NCI-H128 (cell line): ENCODE data around the gene CYTH3.
"Not testable (repeated sequence)": the region's sequence is repeated elsewhere in the genome, so short reads cannot be mapped to it uniquely, and the experiment has no call there.

ENCODE experiments used
- DNase-seq: peaks from one replicate; lab custom pipeline; 2025; ENCODE audit not compliant: unreplicated experiment; lab: John Stamatoyannopoulos, UW

CYTH3 gene

DNA sequence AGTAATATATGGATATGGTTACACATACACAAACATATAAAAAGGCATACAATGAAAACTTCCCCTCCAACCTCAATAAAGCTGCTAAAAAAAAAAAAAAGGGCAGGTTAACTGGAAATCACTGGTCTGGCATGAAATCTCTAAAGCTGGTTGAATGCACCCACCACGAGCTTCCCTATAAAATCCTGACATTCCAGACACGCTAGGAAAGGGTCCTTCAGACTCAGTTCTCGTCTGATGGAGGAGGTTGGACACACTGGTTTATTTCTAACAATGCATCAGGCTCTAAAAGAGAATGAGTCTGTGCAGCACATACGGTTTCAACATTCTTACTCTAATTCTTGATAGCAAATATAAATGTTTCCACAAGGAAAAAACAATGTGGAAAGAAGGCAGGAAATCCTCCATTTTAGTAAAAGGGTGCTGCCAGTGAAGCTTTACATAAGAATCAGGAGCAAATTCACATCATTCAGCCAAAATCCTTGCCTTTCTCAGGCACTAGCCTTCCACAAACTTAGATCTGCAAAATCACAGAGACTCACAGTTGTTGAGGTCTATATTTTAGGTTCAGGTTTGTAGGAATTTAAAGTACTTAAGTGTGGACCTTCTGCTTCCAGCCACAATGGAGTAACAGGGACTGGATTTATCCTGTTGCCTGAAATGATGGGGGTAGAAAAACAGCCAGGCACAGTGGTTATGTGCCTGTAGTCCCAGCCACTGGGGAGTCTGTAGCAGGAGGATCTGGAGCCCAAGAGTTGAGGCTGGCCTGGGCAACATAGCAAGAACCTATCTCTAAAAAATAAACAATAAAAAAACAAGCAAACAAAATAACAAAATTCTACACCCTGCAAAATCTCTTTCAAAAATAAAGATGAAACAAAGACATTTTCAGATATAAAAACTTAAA lies 73.5 kb downstream of the CYTH3 start:
- no peak for DNase-seq

DNA sequence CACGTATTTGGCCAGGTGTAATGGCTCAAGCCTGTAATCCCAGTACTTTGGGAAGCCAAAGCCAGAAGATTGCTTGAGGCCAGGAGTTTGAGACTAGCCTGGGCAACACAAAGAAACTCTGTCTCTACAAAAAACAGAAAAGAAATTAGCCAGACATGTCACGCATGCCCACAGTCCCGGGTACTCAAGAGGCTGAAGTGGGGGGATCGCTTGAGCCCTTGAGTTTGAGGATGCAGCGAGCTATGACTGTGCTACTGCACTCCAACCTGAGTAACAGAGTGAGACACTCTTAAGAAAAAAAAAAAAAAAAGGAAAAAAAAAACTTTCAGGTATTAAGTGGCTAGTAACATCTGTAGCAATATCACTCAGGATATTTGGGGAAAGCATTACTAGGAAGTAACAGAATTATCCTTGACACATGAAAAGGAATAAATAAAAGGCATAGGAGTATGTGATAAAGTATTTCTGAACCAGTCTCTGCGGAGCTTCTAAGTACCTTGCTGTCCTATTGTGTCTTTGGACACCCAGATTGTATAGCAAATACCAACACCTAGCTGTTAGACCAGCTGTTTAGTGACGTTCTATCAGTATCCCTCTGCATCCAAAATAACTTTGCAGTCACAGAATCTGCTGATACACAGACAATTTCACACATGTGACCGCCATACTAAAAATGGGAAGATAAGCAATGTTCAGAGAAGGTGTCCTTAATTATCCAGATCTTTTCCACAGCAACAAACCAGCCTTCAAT lies 74.4 kb downstream of the CYTH3 start:
- DNase-seq: no peak

DNA sequence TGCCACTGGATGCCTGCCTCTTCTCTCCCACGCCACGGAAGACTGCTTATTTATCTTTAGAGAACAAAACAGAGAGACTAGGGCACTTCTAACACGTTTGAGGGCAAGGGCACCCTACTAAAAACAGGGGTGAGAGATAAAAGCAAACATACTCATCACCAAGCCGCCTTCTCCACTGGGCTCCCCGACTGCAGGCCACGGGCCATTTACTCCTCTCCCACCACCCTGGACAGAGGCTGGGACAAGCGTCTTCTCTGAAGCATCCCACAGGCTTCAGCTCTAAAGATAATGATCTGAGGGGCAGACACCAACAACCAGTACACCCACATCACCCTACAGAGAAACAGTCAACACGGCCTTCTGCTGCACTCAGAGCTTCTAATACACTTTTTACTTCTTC lies 78.7 kb downstream of the CYTH3 start:
- no peak for DNase-seq

GRCh38 chr7:6190563-6190962 lies 81.9 kb downstream of the CYTH3 start:
- DNase-seq: not testable (repeated sequence)

- DNase-seq: no peak
These were observed 84.0 kb downstream of the CYTH3 start for GRCh38 chr7:6188389-6188788.

- DNase-seq: no peak
These were observed 85.8 kb downstream of the CYTH3 start for GRCh38 chr7:6186577-6186976.

- no peak for DNase-seq
These were observed 89.4 kb downstream of the CYTH3 start for GRCh38 chr7:6182993-6183392.

GRCh38 chr7:6181136-6181535 lies 91.3 kb downstream of the CYTH3 start:
- no peak for DNase-seq

GRCh38 chr7:6180344-6180725 lies 92.1 kb downstream of the CYTH3 start:
- DNase-seq: no peak

- no peak for DNase-seq
These were observed 92.6 kb downstream of the CYTH3 start for GRCh38 chr7:6179620-6180343.

- no peak for DNase-seq
These were observed 94.0 kb downstream of the CYTH3 start for GRCh38 chr7:6178298-6179029.

DNA sequence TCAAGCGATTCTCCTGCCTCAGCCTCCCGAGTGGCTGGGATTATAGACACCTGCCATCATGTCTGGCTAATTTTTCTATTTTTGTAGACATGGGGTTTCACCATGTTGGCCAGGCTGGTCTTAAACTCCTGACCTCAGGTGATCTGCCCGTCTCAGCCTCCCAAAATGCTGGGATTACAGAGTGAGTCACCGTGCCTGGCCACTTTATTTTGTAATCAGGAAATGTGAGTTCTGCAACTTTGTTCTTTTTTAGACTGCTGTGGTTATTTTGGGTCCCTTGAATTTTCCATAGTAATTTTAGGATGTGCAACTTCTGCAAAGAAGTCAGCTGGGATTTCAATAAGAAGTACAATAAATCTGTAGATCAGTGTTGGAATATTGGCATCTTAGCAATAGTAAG lies 96.8 kb downstream of the CYTH3 start:
- no peak for DNase-seq

DNA sequence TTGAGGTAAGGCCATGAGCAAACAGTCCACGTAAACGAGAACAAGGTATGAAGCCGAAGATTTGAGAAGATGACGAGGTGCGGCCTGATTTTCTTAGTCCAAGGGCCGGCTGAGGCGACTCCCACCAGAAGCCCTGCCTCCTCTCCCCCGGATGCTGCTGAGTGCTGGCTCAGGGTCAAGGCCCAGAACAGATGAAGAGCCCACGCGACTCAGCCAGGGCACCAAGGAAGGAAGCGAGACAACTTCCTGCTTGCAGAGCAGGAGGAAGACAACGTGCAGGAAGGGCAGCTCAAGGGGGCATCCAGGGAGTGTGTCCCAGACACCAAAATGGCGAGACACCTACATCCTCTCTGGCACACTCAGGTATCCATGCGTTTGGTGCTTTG lies 99.5 kb downstream of the CYTH3 start:
- no peak for DNase-seq

- DNase-seq: no peak
These were observed 100.1 kb downstream of the CYTH3 start for GRCh38 chr7:6172224-6172909.

GRCh38 chr7:6171532-6172223 lies 100.7 kb downstream of the CYTH3 start:
- DNase-seq: no peak

GRCh38 chr7:6170571-6171531 lies 101.6 kb downstream of the CYTH3 start:
- no peak for DNase-seq

DNA sequence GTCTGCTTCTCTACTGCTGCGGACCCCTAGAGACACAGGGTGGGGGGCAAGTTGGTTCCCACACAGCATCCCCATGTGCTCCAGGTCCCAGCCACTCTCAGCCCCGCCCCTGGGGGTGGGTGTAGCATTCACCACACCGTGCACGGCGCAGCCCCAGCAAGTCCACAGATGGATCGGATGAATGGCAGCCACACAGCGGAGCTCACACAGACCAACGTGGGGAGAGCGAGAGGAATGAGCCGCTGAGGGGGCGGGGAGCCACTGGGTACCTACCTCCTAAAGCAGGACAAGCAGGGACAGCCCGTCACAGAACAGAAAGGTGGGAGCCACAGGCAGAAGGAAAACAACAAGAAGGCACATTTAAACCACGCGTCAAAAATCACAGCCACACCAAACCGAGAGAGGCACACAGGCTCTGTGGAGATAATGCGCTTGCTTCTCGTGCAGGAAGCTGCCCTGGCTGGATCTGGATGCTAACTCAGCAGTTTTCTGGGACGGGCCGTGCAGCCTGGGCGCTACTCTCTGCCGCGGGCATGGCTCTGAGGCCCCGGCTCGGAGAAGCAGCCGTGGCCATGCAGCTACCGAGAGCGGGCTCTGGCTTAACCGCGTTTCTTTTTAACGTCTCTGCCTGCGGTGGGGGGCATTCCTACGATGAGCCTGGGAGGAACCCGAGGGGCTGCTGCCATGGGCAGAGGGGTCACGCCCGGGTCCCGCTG lies 102.5 kb downstream of the CYTH3 start:
- no peak for DNase-seq

DNA sequence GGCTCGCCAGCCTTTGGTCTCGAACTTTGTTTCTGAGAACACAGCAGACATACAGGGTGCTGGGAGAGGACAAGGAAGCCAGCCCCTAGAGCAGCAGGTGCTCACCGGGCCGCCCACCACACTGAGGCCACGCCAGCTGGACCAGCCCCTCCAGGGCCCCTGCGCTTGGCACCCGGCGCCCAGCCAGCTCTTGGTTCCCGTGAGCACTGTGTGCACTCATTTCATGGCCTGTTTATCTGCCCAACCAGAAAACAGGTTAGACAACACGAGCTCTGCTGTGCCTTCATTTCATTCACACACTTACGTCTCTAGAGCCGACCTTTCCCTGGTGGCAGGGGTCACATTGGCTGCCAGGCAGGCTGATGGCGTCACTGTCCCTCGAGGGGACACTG lies 104.0 kb downstream of the CYTH3 start:
- DNase-seq: no peak
